DMS 273 treated with DMSO at 0.1 percent for 48 hours (cell line): Measurements from ENCODE around the gene ABCD3.
"Not testable (repeated sequence)": the region's sequence is repeated elsewhere in the genome, so short reads cannot be mapped to it uniquely, and the experiment has no call there.

Source experiments
- DNase-seq: peaks from one replicate; lab custom pipeline; 2025; lab: John Stamatoyannopoulos, UW

ABCD3 gene

GRCh38 chr1:94417978-94418663 is at the start of gene ABCD3:
Gene ABCD3, plus strand, starts transcription at chr1:94418389. Its CDS starts 90 bp downstream, at chr1:94418479.
- DNase-seq, result peak; percentile 80

- not testable (repeated sequence) for DNase-seq
Measured at GRCh38 chr1:94372771-94373170, 45.4 kb upstream of the ABCD3 start.

GRCh38 chr1:94373311-94373710 is 44.9 kb upstream of the ABCD3 start:
- DNase-seq, result not testable (repeated sequence)

GRCh38 chr1:94375666-94376065 is 42.5 kb upstream of the ABCD3 start:
- DNase-seq, result not testable (repeated sequence)

- DNase-seq, result not testable (repeated sequence)
Measured at GRCh38 chr1:94378493-94378892, 39.7 kb upstream of the ABCD3 start.

- DNase-seq, result no peak
Measured at GRCh38 chr1:94379615-94380014, 38.6 kb upstream of the ABCD3 start.

- DNase-seq, result no peak
Measured at GRCh38 chr1:94382201-94382600, 36.0 kb upstream of the ABCD3 start.

GRCh38 chr1:94383966-94384408 is 34.2 kb upstream of the ABCD3 start:
- DNase-seq, result no peak

GRCh38 chr1:94384485-94385265 is 33.5 kb upstream of the ABCD3 start:
- no peak for DNase-seq

- DNase-seq, result no peak
Measured at GRCh38 chr1:94385308-94385929, 32.8 kb upstream of the ABCD3 start.

GRCh38 chr1:94389298-94389697 is 28.9 kb upstream of the ABCD3 start:
- DNase-seq, result no peak

- no peak for DNase-seq
Measured at GRCh38 chr1:94394247-94394646, 23.9 kb upstream of the ABCD3 start.

GRCh38 chr1:94395231-94395630 is 23.0 kb upstream of the ABCD3 start:
- DNase-seq, result no peak

GRCh38 chr1:94395748-94396309 is 22.4 kb upstream of the ABCD3 start:
- no peak for DNase-seq

- no peak for DNase-seq
Measured at GRCh38 chr1:94396356-94397010, 21.7 kb upstream of the ABCD3 start.

GRCh38 chr1:94398356-94398755 is 19.8 kb upstream of the ABCD3 start:
- DNase-seq, result no peak

- no peak for DNase-seq
Measured at GRCh38 chr1:94399453-94399852, 18.7 kb upstream of the ABCD3 start.

GRCh38 chr1:94401206-94401605 is 17.0 kb upstream of the ABCD3 start:
- DNase-seq, result no peak

GRCh38 chr1:94406446-94406845 is 11.7 kb upstream of the ABCD3 start:
- DNase-seq, result no peak

- DNase-seq, result no peak
Measured at GRCh38 chr1:94408104-94408830, 9.9 kb upstream of the ABCD3 start.

- no peak for DNase-seq
Measured at GRCh38 chr1:94411237-94411636, 7.0 kb upstream of the ABCD3 start.
